PC-3 (cell line): Measurements from ENCODE around the gene CCT6B.

Source experiments
- EZH2 ChIP-seq: fragments of 300-600 bp; sonication (generic); IDR thresholded peaks from one replicate; pipeline ENCODE4 v1.6.1; 2017; ENCODE audit warnings: antibody characterized with exemption, mild to moderate bottlenecking, low read length; ENCODE audit not compliant: unreplicated experiment
- EZH2phosphoT487 ChIP-seq: fragments of 300-600 bp; sonication (generic); IDR thresholded peaks from 2 replicates; pipeline ENCODE4 v1.6.1; 2018; ENCODE audit warnings: mild to moderate bottlenecking, antibody characterized with exemption, low read length, borderline replicate concordance
- TF ChIP-seq, protein P1 (sequence below): fragments of 300-600 bp; sonication (generic); conservative IDR thresholded peaks from 2 replicates; pipeline ENCODE4 v1.5.1; 2017; ENCODE audit warnings: antibody characterized with exemption, low read depth, mild to moderate bottlenecking, low read length

- TF ChIP-seq, protein P1, sequence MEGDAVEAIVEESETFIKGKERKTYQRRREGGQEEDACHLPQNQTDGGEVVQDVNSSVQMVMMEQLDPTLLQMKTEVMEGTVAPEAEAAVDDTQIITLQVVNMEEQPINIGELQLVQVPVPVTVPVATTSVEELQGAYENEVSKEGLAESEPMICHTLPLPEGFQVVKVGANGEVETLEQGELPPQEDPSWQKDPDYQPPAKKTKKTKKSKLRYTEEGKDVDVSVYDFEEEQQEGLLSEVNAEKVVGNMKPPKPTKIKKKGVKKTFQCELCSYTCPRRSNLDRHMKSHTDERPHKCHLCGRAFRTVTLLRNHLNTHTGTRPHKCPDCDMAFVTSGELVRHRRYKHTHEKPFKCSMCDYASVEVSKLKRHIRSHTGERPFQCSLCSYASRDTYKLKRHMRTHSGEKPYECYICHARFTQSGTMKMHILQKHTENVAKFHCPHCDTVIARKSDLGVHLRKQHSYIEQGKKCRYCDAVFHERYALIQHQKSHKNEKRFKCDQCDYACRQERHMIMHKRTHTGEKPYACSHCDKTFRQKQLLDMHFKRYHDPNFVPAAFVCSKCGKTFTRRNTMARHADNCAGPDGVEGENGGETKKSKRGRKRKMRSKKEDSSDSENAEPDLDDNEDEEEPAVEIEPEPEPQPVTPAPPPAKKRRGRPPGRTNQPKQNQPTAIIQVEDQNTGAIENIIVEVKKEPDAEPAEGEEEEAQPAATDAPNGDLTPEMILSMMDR, result no peak
- TF ChIP-seq EZH2 (no peak), EZH2phosphoT487 (no peak)
These were observed 17.9 kb upstream of the CCT6B start for GRCh38 chr17:34979153-34979552.
